Fibroblast of lung (primary cell): ENCODE measurements around the gene MTNR1A. TPM values are rescaled to one million over a fixed set of nuclear protein-coding genes. Genes with fewer than 3 reads are reported as not detected.

Experiments
- DNase-seq, 2 donors: peaks; one replicate each; pipeline versions ENCODE4 v3.0.0 to v3.0.0-alpha.2; 2010; ENCODE audit warnings: low read depth in 2 of 2
- H2AFZ ChIP-seq: 2 replicates; pipeline ENCODE4 v1.5.1; 2012; ENCODE audit warnings: low read length, control low read depth, inconsistent platforms
- H3K27ac ChIP-seq: 2 replicates; pipeline ENCODE4 v1.5.1; 2011; ENCODE audit warnings: low read length, control low read depth; ENCODE audit not compliant: insufficient read depth
- H3K27me3 ChIP-seq: 2 replicates; pipeline ENCODE4 v1.5.1; 2011; ENCODE audit warnings: mild to moderate bottlenecking, low read length; ENCODE audit not compliant: control insufficient read depth, insufficient read depth
- H3K36me3 ChIP-seq: 2 replicates; pipeline ENCODE4 v1.5.1; 2011; ENCODE audit warnings: low read length; ENCODE audit not compliant: control insufficient read depth, insufficient read depth
- H3K4me1 ChIP-seq: 2 replicates; pipeline ENCODE4 v1.5.1; 2011; ENCODE audit warnings: low read length; ENCODE audit not compliant: control insufficient read depth, insufficient read depth; ENCODE audit errors: extremely low read depth
- H3K4me2 ChIP-seq: 2 replicates; pipeline ENCODE4 v1.5.1; 2011; ENCODE audit warnings: low read length, control low read depth; ENCODE audit not compliant: insufficient read depth; ENCODE audit errors: extremely low read depth
- H3K4me3 ChIP-seq, 4 experiments: fragments of 200-600 bp in 1 of 4; sonication (generic) in 1 of 4; replicated peaks in 1 of 4; 2 replicates each; pipeline ENCODE4 v1.5.1; 2011 to 2016; ENCODE audit warnings: low read length in 4 of 4, low read depth in 3 of 4, mild to moderate bottlenecking in 3 of 4, control low read depth in 2 of 4, inconsistent platforms in 1 of 4, mixed read lengths in 1 of 4; ENCODE audit not compliant: insufficient read depth in 1 of 4; ENCODE audit errors: control extremely low read depth in 1 of 4
- H3K79me2 ChIP-seq: 2 replicates; pipeline ENCODE4 v1.5.1; 2012; ENCODE audit warnings: mild to moderate bottlenecking, low read length, inconsistent platforms; ENCODE audit not compliant: control insufficient read depth, insufficient read depth
- H3K9ac ChIP-seq: 2 replicates; pipeline ENCODE4 v1.5.1; 2011; ENCODE audit warnings: mild to moderate bottlenecking, low read length, control low read depth; ENCODE audit not compliant: insufficient read depth
- H3K9me3 ChIP-seq: 2 replicates; pipeline ENCODE4 v1.5.1; 2012; ENCODE audit warnings: low read depth, low read length; ENCODE audit not compliant: control insufficient read depth, insufficient read depth
- H4K20me1 ChIP-seq: 2 replicates; pipeline ENCODE4 v1.5.1; 2011; ENCODE audit warnings: low read length; ENCODE audit not compliant: control insufficient read depth, insufficient read depth; ENCODE audit errors: extremely low read depth
- CTCF ChIP-seq, 2 donors: IDR thresholded peaks in 1 of 2; conservative IDR thresholded peaks in 1 of 2; 1 replicate in 1 of 2; 2 replicates in 1 of 2; pipeline ENCODE4 v1.5.1; 2011 to 2012; ENCODE audit warnings: low read length in 2 of 2, control low read depth in 1 of 2, inconsistent platforms in 1 of 2, low read depth in 1 of 2, mild to moderate bottlenecking in 1 of 2
- EZH2 ChIP-seq: IDR thresholded peaks from 2 replicates; pipeline ENCODE4 v1.5.1; 2012; ENCODE audit warnings: low read length, control low read depth, mild to moderate bottlenecking; ENCODE audit errors: missing control alignments
- polyA minus RNA-seq: library from RNA; depleted of rRNA, polyadenylated mRNA; stranded (reverse); fragments of >200 nt; gene quantifications from 2 replicates; pipeline ENCODE4 v1.2.3, GENCODE V29; 2011; ENCODE audit warnings: low replicate concordance
- polyA plus RNA-seq, 2 donors: library from polyadenylated mRNA; depleted of rRNA in 1 of 2; stranded (reverse) in 1 of 2; unstranded in 1 of 2; fragments of >200 nt; gene quantifications; 2 replicates each; pipeline ENCODE4 v1.2.1, GENCODE V29; 2011 to 2012; ENCODE audit warnings: missing spikeins in 1 of 2
- total RNA-seq: library from RNA; depleted of rRNA; stranded (reverse); fragments of >200 nt; gene quantifications from 2 replicates; pipeline ENCODE4 v1.2.1, GENCODE V29; 2014

MTNR1A gene
- not detected in 2 replicates for total RNA-seq
- 0.14 TPM in 1 of 2 replicates, not detected in the other for polyA plus RNA-seq
- not detected in 2 replicates for polyA plus RNA-seq (2012)
- polyA minus RNA-seq, result not detected in 2 replicates

GRCh38 chr4:186554914-186555827, at the start of gene MTNR1A:
Gene MTNR1A (minus strand): TSS chr4:186555567. CDS start chr4:186555365, 202 bp downstream.
- no peak within 1 kb of the TSS for H3K9ac ChIP-seq
- H2AFZ ChIP-seq, result no peak within 1 kb of the TSS
- H4K20me1 ChIP-seq, result no peaks in the 10 kb centered on the region
- H3K4me1 ChIP-seq, result no peaks in the 10 kb centered on the region
- peak; percentile 14 to 17 for DNase-seq
- no peak within 1 kb of the TSS for H3K27ac ChIP-seq
- H3K9me3 ChIP-seq, result no peaks in the 10 kb centered on the region
- TF ChIP-seq EZH2 (peak; percentile 53), CTCF (conservative IDR thresholded peaks at IDR 0.05 in 1 of 2, IDR thresholded peaks at IDR 0.05 in 1 of 2; ENCODE audit: low read depth in 1 of 2, low read length in 2 of 2) (no peak)
- H3K27me3 ChIP-seq, result no peaks in the 10 kb centered on the region
- H3K4me2 ChIP-seq, result peak within 1 kb of the TSS; percentile 18
- no peaks in the 10 kb centered on the region for H3K79me2 ChIP-seq
- H3K4me3 ChIP-seq, result peak within 1 kb of the TSS in 3 of 4 experiments; percentile 27 to 45 (median 34)
- no peaks in the 10 kb centered on the region for H3K36me3 ChIP-seq

GRCh38 chr4:186604124-186604807, 48.9 kb upstream of the MTNR1A start:
- H2AFZ ChIP-seq, result no peak overlapping the region
- DNase-seq, result no peak
- no peak for TF ChIP-seq EZH2
- no peak for TF ChIP-seq CTCF (conservative IDR thresholded peaks at IDR 0.05 in 1 of 2, IDR thresholded peaks at IDR 0.05 in 1 of 2; ENCODE audit: low read depth in 1 of 2, low read length in 2 of 2)
- H3K4me3 ChIP-seq, result no peak overlapping the region
- peaks cover 29% of the 10 kb centered on the region for H3K36me3 ChIP-seq
- no peak overlapping the region for H3K9ac ChIP-seq
- H3K79me2 ChIP-seq, result no peaks in the 10 kb centered on the region
- H3K4me2 ChIP-seq, result no peak overlapping the region
- H4K20me1 ChIP-seq, result no peaks in the 10 kb centered on the region
- no peaks in the 10 kb centered on the region for H3K27me3 ChIP-seq
- H3K27ac ChIP-seq, result no peak overlapping the region
- no peaks in the 10 kb centered on the region for H3K4me1 ChIP-seq
- H3K9me3 ChIP-seq, result no peaks in the 10 kb centered on the region

- H3K27me3 ChIP-seq, result no peaks in the 10 kb centered on the region
- no peak overlapping the region for H2AFZ ChIP-seq
- no peak overlapping the region for H3K27ac ChIP-seq
- no peak overlapping the region for H3K4me2 ChIP-seq
- no peaks in the 10 kb centered on the region for H3K4me1 ChIP-seq
- H3K9ac ChIP-seq, result no peak overlapping the region
- no peaks in the 10 kb centered on the region for H3K9me3 ChIP-seq
- H3K79me2 ChIP-seq, result no peaks in the 10 kb centered on the region
- H3K36me3 ChIP-seq, result peaks cover 26% of the 10 kb centered on the region
- no peaks in the 10 kb centered on the region for H4K20me1 ChIP-seq
- DNase-seq, result no peak
- TF ChIP-seq EZH2 (no peak), CTCF (conservative IDR thresholded peaks at IDR 0.05 in 1 of 2, IDR thresholded peaks at IDR 0.05 in 1 of 2; ENCODE audit: low read depth in 1 of 2, low read length in 2 of 2) (no peak)
- H3K4me3 ChIP-seq, result no peak overlapping the region
These were observed 47.6 kb upstream of the MTNR1A start for GRCh38 chr4:186602978-186603377.
